GM19397 (cell line): ENCODE results near the gene PPAN.

ENCODE experiments used
- ATAC-seq: cut with Tn5 transposase; IDR thresholded peaks from one replicate; pipeline ENCODE4 v1.9.1; 2021; ENCODE audit warnings: mild to moderate bottlenecking, moderate library complexity; ENCODE audit not compliant: unreplicated experiment

Gene PPAN, protein sequence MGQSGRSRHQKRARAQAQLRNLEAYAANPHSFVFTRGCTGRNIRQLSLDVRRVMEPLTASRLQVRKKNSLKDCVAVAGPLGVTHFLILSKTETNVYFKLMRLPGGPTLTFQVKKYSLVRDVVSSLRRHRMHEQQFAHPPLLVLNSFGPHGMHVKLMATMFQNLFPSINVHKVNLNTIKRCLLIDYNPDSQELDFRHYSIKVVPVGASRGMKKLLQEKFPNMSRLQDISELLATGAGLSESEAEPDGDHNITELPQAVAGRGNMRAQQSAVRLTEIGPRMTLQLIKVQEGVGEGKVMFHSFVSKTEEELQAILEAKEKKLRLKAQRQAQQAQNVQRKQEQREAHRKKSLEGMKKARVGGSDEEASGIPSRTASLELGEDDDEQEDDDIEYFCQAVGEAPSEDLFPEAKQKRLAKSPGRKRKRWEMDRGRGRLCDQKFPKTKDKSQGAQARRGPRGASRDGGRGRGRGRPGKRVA

GRCh38 chr19:10106100-10106936, at the start of gene PPAN:
PPAN (plus strand) TSS chr19:10106362; CDS start chr19:10106395, 33 bp downstream.
- peak; percentile 63 for ATAC-seq

DNA sequence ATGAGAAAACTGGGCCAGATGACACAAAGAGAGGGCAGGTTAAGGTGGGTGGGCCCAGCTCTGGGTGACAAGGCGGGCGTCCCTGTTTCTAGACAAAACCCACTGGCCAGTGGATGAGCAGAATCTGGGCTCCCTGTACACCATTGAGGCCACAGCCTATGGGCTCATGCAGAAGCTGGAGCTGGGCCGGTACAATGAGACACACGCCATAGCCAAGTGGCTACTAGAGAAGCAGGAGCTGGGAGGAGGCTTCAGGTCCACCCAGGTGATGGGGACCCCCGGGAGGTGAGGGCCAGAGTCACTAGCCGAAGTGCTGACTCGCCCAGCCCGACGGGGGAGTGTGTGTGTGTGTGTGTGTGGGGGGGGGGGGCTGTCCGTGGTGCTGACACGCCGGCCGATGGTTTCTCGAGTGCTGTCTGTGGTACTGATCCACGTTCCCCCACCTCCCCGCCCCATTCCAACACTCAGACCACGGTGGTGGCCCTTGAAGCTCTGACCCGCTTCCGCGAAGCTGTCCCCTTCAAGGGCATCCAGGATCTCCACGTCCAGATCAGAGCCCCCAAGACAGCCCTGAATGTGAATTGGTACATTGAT, 44.3 kb upstream of the PPAN start:
- no peak for ATAC-seq

DNA sequence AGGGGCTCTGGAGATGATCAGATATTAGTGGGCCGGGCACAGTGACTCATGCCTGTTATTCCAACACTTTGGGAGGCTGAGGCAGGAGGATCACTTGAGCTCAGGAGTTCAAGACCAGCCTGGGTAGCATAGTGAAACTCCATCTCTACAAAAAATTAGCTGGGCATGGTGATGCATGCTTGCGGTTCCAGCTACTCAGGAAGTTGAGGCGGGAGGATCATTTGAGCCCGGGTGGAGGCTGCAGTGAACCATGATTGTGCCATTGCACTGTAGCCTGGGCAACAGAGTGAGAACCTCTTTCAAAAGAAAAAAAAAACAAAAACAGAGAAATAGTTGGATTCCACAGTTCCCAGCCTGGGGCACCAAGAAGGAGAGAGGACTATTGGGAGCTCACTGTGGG, 38.0 kb upstream of the PPAN start:
- ATAC-seq = no peak

GRCh38 chr19:10069046-10069445, 37.1 kb upstream of the PPAN start:
- ATAC-seq = no peak

- ATAC-seq = no peak
Measured at GRCh38 chr19:10070730-10071446, 35.3 kb upstream of the PPAN start.

DNA sequence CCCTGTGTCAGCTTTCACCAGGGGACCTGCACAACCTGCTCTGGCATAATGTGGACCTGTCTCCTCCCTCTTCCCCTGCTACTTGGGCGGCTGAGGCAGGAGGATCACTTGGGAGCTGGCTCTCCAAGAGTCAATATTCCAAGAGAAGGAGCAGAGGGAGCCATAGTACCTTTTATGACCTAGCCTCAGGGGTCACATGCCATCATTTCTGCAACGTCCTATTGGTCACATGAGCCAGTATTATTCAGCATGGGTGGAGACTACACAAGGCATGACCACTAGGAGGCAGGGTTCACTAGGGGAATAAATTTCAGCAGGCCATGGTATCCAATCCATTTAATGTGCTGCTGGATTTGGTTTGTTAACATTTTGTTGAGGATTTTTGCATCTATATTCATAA, 32.0 kb upstream of the PPAN start:
- no peak for ATAC-seq

GRCh38 chr19:10076535-10076934, 29.6 kb upstream of the PPAN start:
- ATAC-seq = no peak

DNA sequence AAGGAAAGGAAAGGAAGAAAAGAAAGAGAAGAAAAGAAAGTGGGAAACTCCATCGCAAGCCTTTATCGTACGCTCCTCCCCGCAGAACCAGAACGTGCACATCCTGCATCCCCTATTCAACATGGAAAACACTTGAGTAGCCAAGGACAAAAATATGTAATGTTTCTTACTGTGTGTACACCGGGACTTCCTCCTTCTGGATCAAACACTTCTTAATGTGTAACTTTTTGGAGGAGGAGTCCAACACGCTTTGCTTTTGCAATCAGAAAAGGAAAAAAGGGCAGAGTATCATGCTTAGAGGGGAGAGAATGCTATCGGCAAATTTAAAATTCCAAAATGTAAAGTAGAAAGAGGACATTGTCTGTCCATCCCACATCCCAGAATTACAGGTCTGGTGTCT, 27.8 kb upstream of the PPAN start:
- ATAC-seq = no peak

DNA sequence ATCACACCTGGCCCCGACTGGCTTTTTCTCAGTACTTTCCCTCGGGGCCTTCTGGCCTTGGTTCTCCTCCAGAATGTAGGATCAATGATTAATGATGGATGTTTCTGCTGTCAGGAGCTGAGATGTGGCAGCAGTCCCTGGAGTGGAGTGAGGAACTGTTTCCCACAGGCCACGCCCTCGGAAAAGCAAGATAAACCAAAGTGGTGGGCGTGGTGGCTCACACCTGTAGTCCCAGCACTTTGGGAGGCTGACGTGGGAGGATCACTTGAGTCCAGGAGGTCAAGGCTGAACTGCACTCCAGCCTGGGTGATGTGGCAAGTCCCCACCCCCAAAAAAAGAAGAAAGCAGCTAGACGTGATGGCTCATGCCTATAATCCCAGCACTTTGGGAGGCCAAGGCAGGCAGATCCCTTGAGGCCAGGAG, 27.1 kb upstream of the PPAN start:
- ATAC-seq = no peak

DNA sequence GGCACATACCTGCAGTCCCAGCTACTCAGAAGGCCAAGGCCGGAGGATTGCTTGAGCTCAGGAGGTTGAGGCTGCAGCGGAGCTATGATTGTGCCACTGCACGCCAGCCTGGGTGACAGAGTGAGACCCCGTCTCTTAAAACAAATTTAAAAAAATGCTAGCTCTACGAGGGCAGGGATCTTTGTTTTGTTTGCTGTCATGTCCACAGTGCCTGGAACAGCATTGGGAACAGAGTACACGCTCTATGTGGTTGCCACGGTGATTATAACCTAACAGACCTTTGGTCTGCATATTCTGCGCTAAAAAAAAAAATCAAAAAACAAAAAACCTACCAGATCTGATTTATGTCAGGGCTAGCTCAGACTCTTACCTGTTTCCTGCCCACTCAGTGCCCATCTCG, 22.3 kb upstream of the PPAN start:
- no peak for ATAC-seq

- ATAC-seq = no peak
Measured at GRCh38 chr19:10084803-10085202, 21.4 kb upstream of the PPAN start.

DNA sequence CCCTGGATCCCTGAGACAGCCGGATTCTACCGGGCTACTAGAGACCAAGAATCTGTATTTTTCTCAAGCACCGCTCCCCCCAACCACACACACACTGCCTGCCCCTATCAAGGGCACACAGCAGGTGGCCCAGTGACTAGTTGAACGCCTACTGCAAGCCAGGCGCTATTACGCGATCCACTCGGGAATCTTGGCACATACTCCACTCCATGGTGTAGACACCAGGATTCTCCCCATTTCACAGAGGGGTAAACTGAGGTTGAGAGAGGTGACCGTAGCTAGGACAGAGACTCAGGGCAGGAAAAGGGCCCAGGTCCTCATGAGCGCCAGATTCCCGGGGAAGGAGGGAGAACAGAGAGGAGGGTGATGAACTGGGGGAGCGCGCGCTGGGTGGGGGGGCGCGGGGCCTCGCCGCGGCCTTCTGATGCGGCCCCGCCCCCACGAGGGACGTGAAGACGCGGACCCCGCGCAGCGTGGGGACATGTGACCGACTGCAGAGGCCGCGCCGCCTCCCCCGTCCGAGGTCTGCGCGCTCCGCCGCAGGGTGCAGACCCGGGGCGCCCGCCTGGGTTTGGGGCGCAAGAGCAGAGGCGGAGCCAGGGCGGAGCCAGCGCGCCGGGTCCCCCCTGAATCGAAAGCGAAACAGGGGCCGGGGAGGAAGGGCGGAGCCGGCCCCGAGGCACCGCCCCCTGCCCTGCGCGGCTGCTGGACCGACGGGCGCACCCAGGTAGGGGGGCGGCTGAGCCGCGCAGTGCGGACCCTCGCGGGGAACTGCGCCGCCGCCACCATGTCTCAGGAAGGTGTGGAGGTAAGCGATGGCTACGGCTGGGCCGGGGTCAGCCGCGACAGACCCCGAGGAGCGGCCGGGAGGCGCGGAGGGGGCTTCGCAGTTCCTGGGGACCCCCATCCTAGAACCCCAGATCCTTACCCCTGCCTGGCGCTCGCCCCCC, 20.2 kb upstream of the PPAN start, which contains the start of gene SHFL:
Gene SHFL (plus strand): TSS at position 677 of the 950 bp plus-strand sequence. CDS start 111 bp downstream, at position 788.
- ATAC-seq = peak; percentile 87

DNA sequence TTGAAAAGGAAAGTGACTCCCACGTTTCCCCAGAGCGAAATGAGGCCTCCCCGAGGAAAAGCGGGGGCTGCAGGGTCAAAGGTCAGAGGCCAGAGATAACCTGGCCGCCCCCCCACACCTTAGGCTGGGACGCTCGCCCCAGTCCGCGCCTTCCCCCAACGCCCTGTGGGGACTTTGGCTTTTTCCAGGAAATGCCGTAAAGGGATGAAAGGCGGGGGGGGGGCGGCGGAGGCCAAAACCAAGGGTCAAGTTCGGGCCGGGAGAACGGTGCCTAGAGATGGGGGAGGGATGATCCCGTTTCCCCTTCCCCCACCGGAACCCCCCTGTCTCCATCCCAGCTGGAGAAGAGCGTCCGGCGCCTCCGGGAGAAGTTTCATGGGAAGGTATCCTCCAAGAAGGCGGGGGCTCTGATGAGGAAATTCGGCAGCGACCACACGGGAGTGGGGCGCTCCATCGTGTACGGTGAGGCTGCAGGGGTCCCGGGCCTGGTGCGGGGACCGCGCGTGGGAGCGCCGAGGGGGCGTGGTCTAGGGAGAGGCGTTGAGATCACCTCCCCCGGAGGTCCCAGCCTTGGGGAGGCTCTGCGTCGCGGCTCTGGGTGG, 19.5 kb upstream of the PPAN start:
- no peak for ATAC-seq

DNA sequence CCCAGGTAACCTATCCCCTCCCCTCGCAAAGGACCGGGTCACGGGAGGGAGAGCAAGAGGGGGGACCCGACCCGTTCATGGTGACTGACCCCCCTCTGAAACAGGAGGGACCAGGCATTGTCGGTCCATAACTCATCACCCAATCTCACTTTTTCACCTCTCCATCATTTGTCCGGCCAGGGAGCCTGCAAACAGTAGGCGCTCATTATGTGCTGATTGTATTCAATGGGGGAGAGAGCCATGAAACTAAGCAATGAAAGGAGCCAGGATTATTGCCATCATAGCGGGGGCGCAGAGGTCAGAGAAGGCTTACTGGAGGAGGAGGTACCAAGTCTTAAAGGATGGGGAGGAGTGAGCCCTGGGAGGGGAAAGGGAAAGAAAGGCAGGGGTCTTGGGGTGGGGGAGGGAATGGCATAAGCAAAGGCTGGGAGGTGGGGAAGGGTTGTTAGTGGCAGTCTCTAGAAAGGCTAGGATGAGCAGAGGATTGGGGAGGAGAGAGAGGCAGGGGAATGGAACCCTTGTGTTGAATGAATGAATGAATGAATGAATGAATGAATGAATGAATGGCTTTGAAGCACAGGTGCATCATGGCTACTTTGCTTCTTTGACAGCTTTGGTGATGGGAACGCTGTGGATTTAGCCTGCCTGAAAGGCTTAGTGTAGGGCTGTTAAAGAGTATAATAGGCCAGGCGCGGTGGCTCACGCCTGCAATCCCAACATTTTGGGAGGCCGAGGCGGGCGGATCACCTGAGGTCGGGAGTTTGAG, 18.7 kb upstream of the PPAN start:
- ATAC-seq = no peak

DNA sequence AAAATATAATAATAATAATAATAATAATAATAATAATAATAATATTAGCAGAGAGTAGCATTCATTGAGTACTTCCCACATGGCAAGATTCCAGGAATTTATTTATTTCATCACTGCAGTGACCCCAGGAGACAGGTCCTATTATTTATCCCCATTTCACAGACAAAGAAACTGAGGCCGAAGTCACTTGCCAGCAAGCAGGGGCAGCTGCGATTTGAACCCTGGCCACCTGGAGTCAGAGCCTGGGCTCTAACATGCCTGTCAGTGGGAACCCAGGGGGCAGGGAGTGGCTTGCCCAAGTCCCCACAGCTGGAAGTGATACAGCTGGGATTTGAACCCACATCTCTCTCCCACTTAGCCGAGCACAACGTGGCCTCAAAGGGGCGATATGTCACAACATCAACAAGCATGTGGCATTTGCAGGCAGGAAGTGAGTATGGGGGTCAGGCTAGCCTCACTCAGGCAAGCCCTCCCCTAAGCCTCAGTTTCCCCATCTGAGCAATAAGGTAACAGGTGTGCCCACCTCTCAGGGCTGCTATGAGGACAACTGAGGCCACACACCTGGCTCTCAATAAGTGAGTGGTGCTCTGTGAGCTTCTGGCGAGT, 17.1 kb upstream of the PPAN start:
- no peak for ATAC-seq

- no peak for ATAC-seq
Measured at GRCh38 chr19:10089801-10090375, 16.3 kb upstream of the PPAN start.

GRCh38 chr19:10091370-10091687, 14.8 kb upstream of the PPAN start:
- no peak for ATAC-seq
